Chondrocyte (in vitro differentiated cells): ENCODE data around the gene PRKCA. TPM values are rescaled to one million over a fixed set of nuclear protein-coding genes. Genes with fewer than 3 reads are reported as not detected.
A peak's percentile ranks its signal among the peaks of the same experiment; 100 is the strongest.

ENCODE experiments used
- DNase-seq: peaks from one replicate; pipeline ENCODE4 v3.0.0; 2021; ENCODE audit warnings: mixed read lengths, low spot score
- H3K27ac Mint-ChIP-seq: one replicate; pipeline ENCODE4 v1.8.0; 2021; ENCODE audit warnings: mild to moderate bottlenecking, moderate library complexity, mixed read lengths; ENCODE audit not compliant: unreplicated experiment
- H3K27me3 Mint-ChIP-seq: 2 replicates; pipeline ENCODE4 v1.8.0; 2021; ENCODE audit warnings: low read depth, mixed read lengths
- H3K36me3 Mint-ChIP-seq: 2 replicates; pipeline ENCODE4 v1.8.0; 2021; ENCODE audit warnings: low read depth, mixed read lengths
- H3K4me1 Mint-ChIP-seq: 2 replicates; pipeline ENCODE4 v1.8.0; 2021; ENCODE audit warnings: low read depth, mild to moderate bottlenecking, mixed read lengths
- H3K4me3 Mint-ChIP-seq: one replicate; pipeline ENCODE4 v1.8.0; 2021; ENCODE audit warnings: mild to moderate bottlenecking, moderate library complexity, mixed read lengths; ENCODE audit not compliant: unreplicated experiment
- H3K9me3 Mint-ChIP-seq: 2 replicates; pipeline ENCODE4 v1.8.0; 2021; ENCODE audit warnings: low read depth, mixed read lengths
- total RNA-seq: library from RNA; stranded (reverse); gene quantifications from 3 replicates; pipeline ENCODE4 v1.2.1, GENCODE V29; 2021
- TF ChIP-seq, protein P1 (sequence below): fragments of 200-600 bp; sonication (generic); IDR thresholded peaks from 2 replicates; pipeline ENCODE4 v1.5.0; 2021; ENCODE audit warnings: antibody characterized with exemption, mild to moderate bottlenecking, moderate library complexity

Gene PRKCA
- total RNA-seq, 1 donor from 2014 or later = 51.5 TPM

DNA sequence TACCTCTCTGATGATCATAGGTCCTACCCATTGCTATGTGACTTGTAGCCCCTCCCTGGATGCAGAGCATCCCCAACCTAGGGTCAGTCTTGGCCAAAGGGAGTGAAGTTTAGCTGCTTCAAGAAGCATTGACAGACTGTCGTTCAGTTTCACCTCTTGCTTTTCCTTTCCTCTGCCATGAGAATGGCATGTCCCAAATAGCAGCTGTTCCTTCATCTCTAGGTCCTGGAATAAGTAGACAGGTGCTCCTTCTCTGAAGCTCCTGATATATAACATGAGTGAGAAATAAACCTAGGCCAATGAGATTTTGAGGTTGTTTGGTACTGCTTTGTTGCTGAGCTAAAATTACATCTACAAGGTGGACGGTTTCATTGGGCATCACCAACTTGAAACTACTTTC lies 328.0 kb downstream of the PRKCA start:
- no peaks in the 10 kb centered on the region for H3K9me3 Mint-ChIP-seq
- H3K27me3 Mint-ChIP-seq = no peaks in the 10 kb centered on the region
- DNase-seq = no peak
- H3K27ac Mint-ChIP-seq = peak overlapping the region; percentile 76
- TF ChIP-seq, protein P1, sequence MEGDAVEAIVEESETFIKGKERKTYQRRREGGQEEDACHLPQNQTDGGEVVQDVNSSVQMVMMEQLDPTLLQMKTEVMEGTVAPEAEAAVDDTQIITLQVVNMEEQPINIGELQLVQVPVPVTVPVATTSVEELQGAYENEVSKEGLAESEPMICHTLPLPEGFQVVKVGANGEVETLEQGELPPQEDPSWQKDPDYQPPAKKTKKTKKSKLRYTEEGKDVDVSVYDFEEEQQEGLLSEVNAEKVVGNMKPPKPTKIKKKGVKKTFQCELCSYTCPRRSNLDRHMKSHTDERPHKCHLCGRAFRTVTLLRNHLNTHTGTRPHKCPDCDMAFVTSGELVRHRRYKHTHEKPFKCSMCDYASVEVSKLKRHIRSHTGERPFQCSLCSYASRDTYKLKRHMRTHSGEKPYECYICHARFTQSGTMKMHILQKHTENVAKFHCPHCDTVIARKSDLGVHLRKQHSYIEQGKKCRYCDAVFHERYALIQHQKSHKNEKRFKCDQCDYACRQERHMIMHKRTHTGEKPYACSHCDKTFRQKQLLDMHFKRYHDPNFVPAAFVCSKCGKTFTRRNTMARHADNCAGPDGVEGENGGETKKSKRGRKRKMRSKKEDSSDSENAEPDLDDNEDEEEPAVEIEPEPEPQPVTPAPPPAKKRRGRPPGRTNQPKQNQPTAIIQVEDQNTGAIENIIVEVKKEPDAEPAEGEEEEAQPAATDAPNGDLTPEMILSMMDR = no peak
- H3K4me1 Mint-ChIP-seq = peaks cover 33% of the 10 kb centered on the region
- H3K36me3 Mint-ChIP-seq = no peaks in the 10 kb centered on the region
- no peak overlapping the region for H3K4me3 Mint-ChIP-seq

DNA sequence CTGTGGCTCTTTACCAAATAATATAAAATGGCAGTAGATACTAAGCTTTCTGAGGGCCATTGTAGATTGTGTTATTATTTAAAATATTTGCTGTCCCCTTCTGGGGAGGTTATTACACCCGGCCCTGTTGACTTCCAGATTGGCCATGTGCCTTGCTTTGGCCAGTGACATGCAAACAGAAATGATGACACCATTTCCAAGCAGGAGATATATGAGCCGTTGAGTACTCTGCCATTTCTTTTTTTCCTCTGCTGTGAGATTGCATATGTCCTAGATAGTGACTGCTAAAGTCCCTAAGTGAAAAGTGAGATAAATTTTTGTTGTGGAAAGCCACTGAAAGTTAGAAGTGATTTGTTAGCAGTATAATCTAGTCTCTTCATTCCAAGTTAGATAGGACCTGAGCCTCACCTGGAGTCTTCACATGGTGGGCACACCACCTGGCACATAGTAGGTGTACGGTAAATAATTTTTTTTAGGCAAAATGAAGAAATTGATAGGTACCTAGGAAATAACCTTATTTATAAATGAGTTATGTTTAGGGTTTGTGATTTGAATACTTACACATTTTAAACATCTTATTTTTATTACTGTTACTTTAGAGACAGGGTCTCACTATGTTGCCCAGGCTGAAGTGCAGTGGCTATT lies 328.5 kb downstream of the PRKCA start:
- H3K9me3 Mint-ChIP-seq = no peaks in the 10 kb centered on the region
- no peaks in the 10 kb centered on the region for H3K27me3 Mint-ChIP-seq
- DNase-seq = no peak
- H3K36me3 Mint-ChIP-seq = no peaks in the 10 kb centered on the region
- peaks cover 38% of the 10 kb centered on the region for H3K4me1 Mint-ChIP-seq
- TF ChIP-seq, protein P1 = no peak
- H3K27ac Mint-ChIP-seq = no peak overlapping the region
- H3K4me3 Mint-ChIP-seq = no peak overlapping the region

DNA sequence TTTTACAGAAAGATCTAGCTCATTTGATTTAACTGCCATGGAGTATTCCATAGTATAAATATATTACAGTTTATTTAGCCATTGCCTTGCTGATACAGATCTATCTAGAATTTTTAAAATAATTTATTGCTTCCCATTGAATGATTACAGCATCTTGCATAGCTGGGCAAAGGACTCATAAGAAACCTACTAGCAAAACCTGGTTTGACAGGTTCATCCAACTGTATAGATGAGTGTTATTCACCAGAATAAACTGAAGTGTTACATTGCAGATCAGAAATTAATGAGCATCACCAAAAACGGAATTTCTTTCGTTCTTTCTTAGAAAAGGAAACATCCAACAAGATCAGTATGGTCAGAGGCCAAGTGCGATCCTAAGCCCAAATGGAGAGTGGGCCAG lies 330.3 kb downstream of the PRKCA start:
- Mint-ChIP-seq H3K27ac (no peak overlapping the region), H3K9me3 (no peaks in the 10 kb centered on the region), H3K27me3 (no peaks in the 10 kb centered on the region), H3K4me1 (peaks cover 42% of the 10 kb centered on the region), H3K4me3 (no peak overlapping the region), H3K36me3 (no peaks in the 10 kb centered on the region)
- TF ChIP-seq, protein P1 = no peak
- no peak for DNase-seq

DNA sequence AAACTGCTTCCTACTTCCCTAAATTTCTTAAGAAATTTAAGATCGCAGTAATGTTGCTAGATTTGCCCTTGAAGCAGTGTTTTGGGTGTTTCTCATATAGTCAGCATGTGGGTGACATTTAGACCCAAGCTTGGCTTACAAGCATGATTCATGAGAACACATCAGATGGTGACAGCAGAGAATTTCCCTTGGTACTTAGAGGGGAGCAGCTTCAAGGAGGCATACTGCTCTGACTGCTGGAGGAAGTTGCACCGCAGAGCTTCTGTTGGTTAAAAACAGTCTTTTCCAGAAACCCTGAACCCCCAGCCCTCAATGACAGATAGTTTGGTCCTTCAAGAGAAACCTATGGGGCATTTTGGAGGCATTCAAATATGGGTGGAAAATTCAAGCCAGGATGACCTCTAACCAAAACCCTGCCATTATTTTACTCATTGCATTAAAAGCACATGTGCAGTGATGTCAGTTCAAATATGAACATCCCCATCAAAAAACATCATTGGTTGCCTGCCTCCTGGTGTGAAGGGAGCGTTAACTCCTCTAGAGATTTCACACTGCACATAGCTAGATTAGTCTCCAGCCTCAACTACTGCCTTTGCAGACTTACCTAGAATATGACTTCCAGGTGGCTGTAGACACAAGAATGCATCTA lies 331.0 kb downstream of the PRKCA start:
- Mint-ChIP-seq H3K27me3 (no peaks in the 10 kb centered on the region), H3K4me3 (no peak overlapping the region), H3K9me3 (no peaks in the 10 kb centered on the region), H3K27ac (peak overlapping the region; percentile 71), H3K36me3 (no peaks in the 10 kb centered on the region), H3K4me1 (peaks cover 40% of the 10 kb centered on the region)
- no peak for DNase-seq
- TF ChIP-seq, protein P1 = no peak

DNA sequence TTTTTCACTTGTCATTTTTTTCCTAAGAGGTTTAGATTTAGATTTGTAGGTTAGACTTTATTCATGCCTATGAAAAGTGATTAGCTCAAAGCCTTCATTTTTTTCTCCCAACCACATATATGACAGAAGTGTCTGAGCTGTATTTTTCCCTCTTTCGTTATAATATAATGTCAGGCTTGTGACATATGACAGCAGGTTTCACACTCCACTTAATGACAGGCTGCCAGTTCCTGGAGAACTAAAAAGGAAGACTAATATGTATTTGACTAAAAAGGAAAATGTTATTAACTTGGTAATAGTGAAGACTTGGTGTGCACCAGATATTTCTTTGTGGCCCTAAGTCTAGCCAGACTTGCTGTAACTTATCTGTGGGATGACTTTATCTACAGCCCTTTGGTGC lies 331.8 kb downstream of the PRKCA start:
- no peaks in the 10 kb centered on the region for H3K9me3 Mint-ChIP-seq

More for the DNA sequence above, 331.8 kb downstream of the PRKCA start:
- Mint-ChIP-seq H3K27me3 (no peaks in the 10 kb centered on the region), H3K4me1 (peaks cover 36% of the 10 kb centered on the region), H3K36me3 (no peaks in the 10 kb centered on the region), H3K27ac (no peak overlapping the region), H3K4me3 (no peak overlapping the region)
- DNase-seq = no peak
- TF ChIP-seq, protein P1 = no peak
